Mammary microvascular endothelial cell (primary cell): Measurements from ENCODE around the gene DRAP1. TPM values are rescaled to one million over a fixed set of nuclear protein-coding genes. Genes with fewer than 3 reads are reported as not detected.

Experiments used
- total RNA-seq: library from RNA; depleted of rRNA; stranded (reverse); fragments of >200 nt; gene quantifications from 2 replicates; pipeline ENCODE4 v1.2.3, GENCODE V29; 2015

DRAP1 gene, protein sequence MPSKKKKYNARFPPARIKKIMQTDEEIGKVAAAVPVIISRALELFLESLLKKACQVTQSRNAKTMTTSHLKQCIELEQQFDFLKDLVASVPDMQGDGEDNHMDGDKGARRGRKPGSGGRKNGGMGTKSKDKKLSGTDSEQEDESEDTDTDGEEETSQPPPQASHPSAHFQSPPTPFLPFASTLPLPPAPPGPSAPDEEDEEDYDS
- 209 and 235 TPM in 2 replicates for total RNA-seq

DNA sequence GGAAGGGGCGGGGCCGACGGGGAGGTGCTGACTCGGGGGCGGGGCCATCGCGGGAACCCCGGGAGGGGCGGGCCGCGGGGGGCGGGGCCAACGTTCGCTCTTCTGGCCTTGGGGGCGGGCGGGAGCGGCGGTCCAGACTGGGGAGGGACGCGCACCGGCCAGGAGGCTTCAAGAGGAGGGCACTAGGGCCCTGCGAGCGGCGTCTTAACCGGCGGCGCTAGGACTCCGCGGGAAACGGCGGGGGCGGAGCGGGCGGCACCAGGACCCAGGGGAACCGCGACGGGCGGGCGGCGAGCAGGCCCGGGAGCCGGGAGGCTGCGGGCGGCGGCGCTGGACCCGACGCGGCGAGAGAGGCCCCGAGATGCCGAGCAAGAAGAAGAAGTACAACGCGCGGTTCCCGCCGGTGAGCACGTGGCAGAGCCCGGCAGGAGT lies at the start of gene DRAP1:
Gene DRAP1, plus strand, starts transcription at position 286 of the 432 bp plus-strand sequence. Its CDS starts 76 bp downstream, at position 362.

DNA sequence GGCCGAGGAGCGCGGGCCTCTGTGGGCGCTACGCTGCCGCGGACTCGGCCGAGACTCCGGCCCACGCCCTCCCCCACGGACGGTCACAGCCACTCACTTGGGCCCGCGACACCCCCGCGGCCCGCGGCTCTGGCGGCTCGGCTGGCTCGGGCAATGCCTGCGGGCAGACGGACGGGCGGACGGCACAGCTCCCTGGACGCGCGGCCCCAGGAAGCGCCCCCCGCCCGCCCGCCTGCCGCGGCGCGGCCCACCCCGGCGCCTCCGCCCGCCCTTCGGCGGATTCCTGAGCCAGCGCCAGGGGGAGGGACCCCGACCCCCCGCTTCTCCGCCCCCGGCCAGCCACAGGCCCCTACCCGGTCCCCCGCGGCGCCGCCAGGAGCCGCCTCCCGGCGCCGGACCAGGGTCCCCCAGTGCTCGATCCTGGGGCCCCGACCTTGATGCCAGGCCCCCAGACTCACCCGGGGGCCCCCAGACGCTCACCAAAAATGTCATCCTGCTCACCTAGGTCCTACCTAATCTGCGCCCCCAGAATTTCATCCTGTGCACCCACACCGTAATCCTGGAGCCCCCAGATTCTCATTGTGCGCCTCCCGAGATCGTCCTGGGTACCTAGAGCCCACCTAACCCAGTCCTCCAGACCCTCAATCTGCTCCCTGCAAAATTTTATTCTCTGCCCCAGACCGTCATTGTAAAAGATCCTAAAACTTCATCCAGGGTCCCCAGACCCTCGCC lies 46.5 kb upstream of the DRAP1 start, which contains the start of gene EFEMP2:
Gene EFEMP2, minus strand, starts transcription at position 215 of the 732 bp plus-strand sequence. CDS start 446 bp downstream, outside the sequence.

DNA sequence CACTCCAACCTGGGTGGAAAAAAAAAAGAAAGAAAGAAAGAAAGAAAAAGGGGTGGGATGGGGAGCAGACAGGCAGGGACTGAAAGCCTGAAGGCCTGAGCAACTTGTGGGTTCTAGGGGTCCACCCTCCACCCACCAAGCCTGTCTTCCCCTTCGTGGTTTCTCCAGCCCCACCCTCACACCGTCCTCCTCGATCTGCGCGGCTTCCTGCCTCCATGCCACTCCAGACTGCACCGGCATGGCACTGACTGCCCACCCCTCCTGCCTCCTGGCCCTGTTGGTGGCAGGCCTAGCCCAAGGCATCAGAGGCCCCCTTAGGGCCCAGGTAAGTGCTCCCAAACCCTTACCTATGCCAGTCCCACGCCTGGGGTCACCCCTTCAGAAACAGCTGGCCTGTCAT lies 39.6 kb upstream of the DRAP1 start, which contains the start of gene CTSW:
Gene CTSW, plus strand, starts transcription at position 221 of the 400 bp plus-strand sequence. Its CDS starts 18 bp downstream, at position 239.

DNA sequence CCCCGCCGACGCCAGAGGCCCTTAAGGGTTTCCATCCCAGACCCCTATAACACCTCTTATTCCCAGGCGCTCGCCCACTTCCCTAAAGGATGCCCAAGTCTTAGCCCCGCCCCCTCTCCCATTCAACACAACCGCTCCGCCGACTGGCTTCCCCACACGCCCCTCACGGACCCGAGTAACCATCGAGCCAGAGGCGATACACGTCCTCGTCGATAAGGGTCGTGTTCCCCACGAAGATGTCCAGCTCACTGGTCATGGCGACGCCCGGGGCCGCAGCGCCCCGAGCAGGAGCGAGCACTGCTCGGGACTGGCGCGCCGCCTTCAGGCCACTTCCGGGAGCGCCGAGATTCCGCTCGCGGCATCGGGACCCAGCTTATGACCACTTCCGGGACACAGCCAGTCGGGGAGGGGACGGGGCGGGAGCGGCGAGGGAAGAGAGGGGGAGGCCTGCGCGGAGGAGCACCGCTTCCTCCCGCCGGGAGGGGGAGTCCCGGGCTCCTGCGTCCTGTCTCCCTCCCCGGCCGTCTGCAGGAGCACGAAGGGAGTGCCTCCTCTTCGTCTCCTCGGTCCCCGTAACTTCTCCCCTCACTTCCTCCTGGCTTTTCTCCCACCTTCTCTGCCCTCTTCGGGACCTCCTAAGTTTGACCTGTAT lies 30.9 kb upstream of the DRAP1 start, which contains the start of gene FIBP:
Gene FIBP, minus strand, starts transcription at position 309 of the 652 bp plus-strand sequence. Its CDS starts 53 bp downstream, at position 256.

DNA sequence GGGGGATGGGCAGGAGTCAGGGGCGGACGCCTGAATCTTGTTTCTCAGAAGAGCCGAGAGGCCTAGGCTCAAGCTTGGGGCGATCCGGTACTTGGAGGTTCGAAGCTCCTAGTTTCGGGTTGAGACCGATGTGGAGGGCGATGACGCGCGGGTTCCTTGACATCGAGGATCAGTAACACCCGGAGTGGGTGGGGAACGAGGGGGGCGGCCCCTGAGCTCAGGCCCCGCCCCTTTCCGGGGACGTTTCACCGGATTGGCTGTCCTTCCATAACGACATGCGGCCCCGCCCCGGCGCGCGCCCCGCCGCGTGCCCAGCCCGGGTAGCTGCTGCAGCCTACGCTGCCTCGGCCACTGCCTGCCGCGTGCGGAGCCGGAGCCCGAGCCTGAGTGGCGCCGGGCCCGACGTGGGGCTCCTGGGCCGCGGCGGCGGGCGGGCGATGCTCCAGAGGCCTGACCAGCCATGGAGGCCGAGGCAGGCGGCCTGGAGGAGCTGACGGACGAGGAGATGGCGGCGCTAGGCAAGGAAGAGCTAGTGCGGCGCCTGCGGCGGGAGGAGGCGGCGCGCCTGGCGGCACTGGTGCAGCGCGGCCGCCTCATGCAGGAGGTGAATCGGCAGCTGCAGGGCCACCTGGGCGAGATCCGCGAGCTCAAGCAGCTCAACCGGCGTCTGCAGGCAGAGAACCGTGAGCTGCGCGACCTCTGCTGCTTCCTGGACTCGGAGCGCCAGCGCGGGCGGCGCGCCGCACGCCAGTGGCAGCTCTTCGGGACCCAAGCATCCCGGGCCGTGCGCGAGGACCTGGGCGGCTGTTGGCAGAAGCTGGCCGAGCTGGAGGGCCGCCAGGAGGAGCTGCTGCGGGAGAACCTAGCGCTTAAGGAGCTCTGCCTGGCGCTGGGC lies 28.7 kb upstream of the DRAP1 start, which contains the start of gene CCDC85B:
Gene CCDC85B, plus strand, starts transcription at position 350 of the 895 bp plus-strand sequence. Its CDS starts 111 bp downstream, at position 461.

DNA sequence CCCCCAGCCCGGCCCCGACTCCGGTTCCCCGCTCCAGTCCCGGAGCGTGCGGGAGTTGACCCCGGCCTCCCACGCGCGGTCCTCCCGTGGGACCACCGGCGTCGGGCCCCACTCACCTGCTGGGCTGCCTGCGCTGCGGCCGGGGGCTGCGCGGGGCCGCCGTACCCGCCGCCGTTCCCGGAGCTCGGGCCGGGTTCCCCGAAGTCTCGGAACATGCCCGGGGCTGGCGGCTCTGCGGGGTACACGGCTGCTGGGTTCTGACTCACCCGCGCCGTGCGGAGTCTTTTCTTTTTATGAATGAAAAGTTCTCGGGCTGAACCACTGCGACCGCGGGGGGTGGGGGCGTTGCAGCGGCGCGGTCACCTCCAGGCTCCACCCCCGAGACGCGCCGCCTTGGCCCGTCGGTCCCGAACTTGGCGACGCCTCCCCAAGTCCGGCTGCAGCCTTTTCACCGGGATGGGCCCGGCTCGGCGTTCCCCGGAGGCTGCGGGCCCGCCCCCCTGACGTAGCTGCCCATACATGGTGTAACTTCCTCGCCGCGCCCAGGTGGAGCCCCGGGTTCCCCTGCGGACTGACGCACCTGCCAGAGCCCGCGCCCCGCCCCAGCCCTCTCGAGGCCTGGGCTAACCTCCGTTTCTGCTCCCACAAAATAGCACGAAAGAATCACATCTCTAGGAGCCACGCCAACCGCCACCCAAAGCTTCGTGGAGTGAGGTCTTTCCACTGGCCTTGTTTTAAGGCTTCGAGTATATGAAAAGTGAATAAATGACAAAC lies 18.9 kb upstream of the DRAP1 start, which contains the start of gene FOSL1:
Gene FOSL1, minus strand, starts transcription at position 264 of the 774 bp plus-strand sequence. Its CDS starts 49 bp downstream, at position 215.

DNA sequence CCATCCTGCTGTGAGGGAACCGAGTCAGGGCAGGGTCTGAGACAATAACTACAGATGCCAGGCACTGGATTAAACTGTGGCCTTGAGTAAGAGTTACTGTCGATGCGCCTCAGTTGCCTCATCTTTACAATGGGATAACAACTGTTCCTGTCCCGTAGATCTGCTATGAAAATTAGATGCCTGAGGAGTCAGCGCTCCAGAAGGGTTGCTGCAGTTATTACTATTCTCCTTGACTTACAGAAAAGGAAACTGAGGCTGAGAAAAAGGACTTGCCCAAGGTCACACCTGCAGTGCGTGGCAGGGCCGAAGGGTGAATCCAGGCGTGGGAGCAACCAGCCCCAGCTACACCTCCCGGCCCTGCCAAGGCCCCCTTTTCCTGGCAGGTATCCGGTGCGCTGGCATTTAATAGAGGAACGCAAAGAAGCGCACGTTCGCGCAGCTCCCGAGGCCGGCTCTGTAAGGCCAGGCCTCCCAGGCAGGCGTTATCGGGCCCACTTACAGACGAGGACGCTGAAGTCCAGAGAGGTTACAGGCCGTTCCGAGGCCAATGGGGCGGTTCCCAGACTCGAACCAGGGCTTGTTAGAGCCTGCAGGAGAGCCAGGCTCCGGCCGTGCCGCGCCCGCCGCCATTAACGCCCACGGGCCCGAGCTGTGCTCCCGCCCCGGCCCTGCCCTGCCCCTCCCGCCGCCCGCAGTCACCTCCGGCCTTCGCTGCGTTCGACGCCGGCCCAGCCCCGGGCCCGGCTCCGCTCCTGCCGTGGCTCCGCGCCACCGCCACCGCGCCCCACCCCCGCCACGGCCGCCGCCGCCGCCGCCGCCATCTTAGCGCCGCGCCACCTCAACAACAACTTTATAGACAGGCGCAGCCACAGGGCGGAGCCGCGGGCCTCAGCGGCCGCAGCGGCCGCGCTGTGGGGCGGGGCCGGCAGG lies 750 bp upstream of the DRAP1 start, which contains the start of gene C11orf68:
Gene C11orf68, minus strand, starts transcription at position 852 of the 930 bp plus-strand sequence. Its CDS starts 31 bp downstream, at position 821.

DNA sequence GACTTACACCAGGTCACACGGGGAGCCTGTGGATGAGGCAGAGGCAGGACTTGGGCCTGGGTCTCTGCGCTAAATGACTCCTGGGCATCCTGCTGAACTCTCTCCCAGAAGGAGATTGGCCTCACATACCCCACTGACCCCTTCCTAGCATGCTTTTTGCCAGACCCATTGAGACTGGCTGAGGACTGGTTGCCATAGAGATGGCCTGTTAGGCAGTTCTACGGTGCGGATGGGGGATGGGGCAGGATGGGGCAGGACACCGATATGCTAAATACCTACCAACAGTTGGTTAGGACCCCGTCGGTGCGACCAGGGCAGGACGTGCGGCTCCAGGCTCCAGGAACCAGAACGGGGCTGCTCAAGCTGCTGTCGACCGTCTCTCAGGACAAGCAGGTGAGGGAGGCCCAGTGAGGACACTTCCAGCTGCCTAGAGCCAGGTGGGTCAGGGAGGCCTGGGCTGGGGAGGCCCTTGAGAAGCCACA lies 26.2 kb downstream of the DRAP1 start, which contains the start of gene TSGA10IP:
Gene TSGA10IP, plus strand, starts transcription at position 51 of the 482 bp plus-strand sequence. Its CDS starts 196 bp downstream, at position 247.

DNA sequence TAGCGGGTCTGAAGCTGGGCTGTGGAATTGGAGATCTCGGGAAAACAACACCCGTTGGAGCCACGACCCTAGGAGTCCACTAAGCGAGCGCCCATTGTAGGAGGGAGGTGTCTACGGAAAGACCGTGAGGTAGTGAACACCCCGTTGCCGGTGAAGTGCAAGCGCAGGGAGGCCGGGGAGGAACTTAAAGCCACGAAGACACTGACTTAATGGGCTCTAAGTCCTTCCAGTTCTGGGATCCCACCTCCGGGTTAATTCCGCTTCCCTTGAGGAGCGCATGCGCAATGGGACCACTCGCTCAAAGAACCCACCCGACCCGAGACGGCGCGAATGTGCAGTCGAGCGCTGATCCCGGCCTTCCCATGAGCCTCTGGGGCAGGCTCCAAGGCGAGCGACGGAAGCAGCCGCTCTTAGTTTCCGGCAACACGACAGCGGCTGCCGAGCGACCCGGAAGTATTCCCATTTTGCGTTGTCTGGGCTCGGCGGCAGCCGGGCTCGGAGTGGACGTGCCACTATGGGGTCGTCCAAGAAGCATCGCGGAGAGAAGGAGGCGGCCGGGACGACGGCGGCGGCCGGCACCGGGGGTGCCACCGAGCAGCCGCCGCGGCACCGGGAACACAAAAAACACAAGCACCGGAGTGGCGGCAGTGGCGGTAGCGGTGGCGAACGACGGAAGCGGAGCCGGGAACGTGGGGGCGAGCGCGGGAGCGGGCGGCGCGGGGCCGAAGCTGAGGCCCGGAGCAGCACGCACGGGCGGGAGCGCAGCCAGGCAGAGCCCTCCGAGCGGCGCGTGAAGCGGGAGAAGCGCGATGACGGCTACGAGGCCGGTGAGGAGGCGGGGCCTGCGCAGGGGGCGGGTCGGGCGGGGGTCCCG lies 42.3 kb downstream of the DRAP1 start, which contains the start of gene SART1:
Gene SART1, plus strand, starts transcription at position 468 of the 874 bp plus-strand sequence. Its CDS starts 47 bp downstream, at position 515.

Other genes with a start within 250 kb of the DRAP1 start
- 42.8 and 56.6 TPM in 2 replicates for gene KAT5, start 207.2 kb upstream of the DRAP1 start, total RNA-seq
- 92.3 and 93.2 TPM in 2 replicates for gene RNASEH2C, start 198.6 kb upstream of the DRAP1 start, total RNA-seq
- 10.8 and 11.3 TPM in 2 replicates for gene AP5B1, start 138.4 kb upstream of the DRAP1 start, total RNA-seq
- gene OVOL1, start 132.4 kb upstream of the DRAP1 start, total RNA-seq: not detected in 2 replicates
- not detected in 2 replicates for gene SNX32, start 85.5 kb upstream of the DRAP1 start, total RNA-seq
- gene CFL1, start 61.2 kb upstream of the DRAP1 start, total RNA-seq: 2,226 and 2,249 TPM in 2 replicates
- gene MUS81, start 59.0 kb upstream of the DRAP1 start, total RNA-seq: 35.0 and 40.1 TPM in 2 replicates
- gene EFEMP2, start 46.6 kb upstream of the DRAP1 start, total RNA-seq: 29.5 and 33.7 TPM in 2 replicates
- 0.20 TPM in 1 of 2 replicates, not detected in the other for gene CTSW, start 39.6 kb upstream of the DRAP1 start, total RNA-seq
- 95.7 and 125 TPM in 2 replicates for gene FIBP, start 31.0 kb upstream of the DRAP1 start, total RNA-seq
- 258 and 273 TPM in 2 replicates for gene CCDC85B, start 28.8 kb upstream of the DRAP1 start, total RNA-seq
- 125 and 127 TPM in 2 replicates for gene FOSL1, start 19.0 kb upstream of the DRAP1 start, total RNA-seq
- 18.9 and 19.7 TPM in 2 replicates for gene C11orf68, start 364 bp upstream of the DRAP1 start, total RNA-seq
- not detected in 2 replicates for gene TSGA10IP, start 26.1 kb downstream of the DRAP1 start, total RNA-seq
- gene SART1, start 42.3 kb downstream of the DRAP1 start, total RNA-seq: 32.7 and 43.3 TPM in 2 replicates
- gene EIF1AD, start 82.7 kb downstream of the DRAP1 start, total RNA-seq: 27.2 and 38.1 TPM in 2 replicates
- gene BANF1, start 83.1 kb downstream of the DRAP1 start, total RNA-seq: 109 and 139 TPM in 2 replicates
- 0.20 and 0.25 TPM in 2 replicates for gene CST6, start 92.6 kb downstream of the DRAP1 start, total RNA-seq
- gene CATSPER1, start 107.1 kb downstream of the DRAP1 start, total RNA-seq: 0.47 TPM in 1 of 2 replicates, not detected in the other
- not detected in 2 replicates for gene GAL3ST3, start 129.7 kb downstream of the DRAP1 start, total RNA-seq
- 130 and 155 TPM in 2 replicates for gene SF3B2, start 132.9 kb downstream of the DRAP1 start, total RNA-seq
- 18.0 and 19.3 TPM in 2 replicates for gene PACS1, start 150.8 kb downstream of the DRAP1 start, total RNA-seq